Pancreas (tissue), 10 donors: ENCODE results near the gene SMCO4. TPM values are rescaled to one million over a fixed set of nuclear protein-coding genes. Genes with fewer than 3 reads are reported as not detected.

ENCODE experiments used
- ATAC-seq, 4 donors: fragments of 200-7000 bp; cut with Tn5 transposase; one replicate each; pipeline versions ENCODE4 v1.8.0 to v1.9.1; 2020; ENCODE audit warnings: mild to moderate bottlenecking in 4 of 4, moderate library complexity in 4 of 4
- DNase-seq, 6 donors: peaks; one replicate each; pipeline ENCODE4 v3.0.0-alpha.2; 2020
- FAIRE-seq: peaks from 2 replicates; lab custom pipeline; 2012; peaks lifted over from hg19 to GRCh38; lab: Jason Lieb, UNC
- H3K27ac ChIP-seq, 4 donors: fragments of 200-600 bp; sonication (generic); 1 replicate in 3 of 4; 2 replicates in 1 of 4; pipeline versions ENCODE4 v1.5.0 to v1.8.0; 2020
- H3K27me3 ChIP-seq, 4 donors: fragments of 200-600 bp; one replicate each; pipeline ENCODE4 v1.8.0; 2021
- H3K36me3 ChIP-seq, 3 donors: fragments of 200-600 bp; sonication (generic) in 1 of 3; one replicate each; pipeline versions ENCODE4 v1.5.0 to v1.8.0; 2020 to 2021
- H3K4me1 ChIP-seq, 3 donors: fragments of 200-600 bp; one replicate each; pipeline ENCODE4 v1.8.0; 2021
- H3K4me3 ChIP-seq, 4 donors: fragments of 200-600 bp; sonication (generic) in 2 of 4; one replicate each; pipeline versions ENCODE4 v1.5.0 to v1.8.0; 2020 to 2021
- H3K9me3 ChIP-seq, 4 donors: fragments of 200-600 bp; one replicate each; pipeline ENCODE4 v1.8.0; 2021
- CTCF ChIP-seq, 4 donors: fragments of 200-600 bp; sonication (generic) in 3 of 4; IDR thresholded peaks; one replicate each; pipeline versions ENCODE4 v1.5.0 to v1.8.0; 2021; ENCODE audit warnings: antibody characterized with exemption in 4 of 4
- WGBS, 2 donors: extraction: QIAGEN DNeasy Blood & Tissue Kit; methylation state at CpG; one replicate each; pipeline ENCODE4 v1.1.7; 2013; 5-methylcytosine and 5-hydroxymethylcytosine counted together
- intact Hi-C, 3 donors: fragments of 100-400 bp; cut with DNase I; formaldehyde crosslinking; loops; one replicate each; pipeline versions ENCODE4 v1.11.1 to v1.14.2; 2022
- polyA plus RNA-seq, 2 donors: library from polyadenylated mRNA; stranded (reverse); fragments of 200-250 nt; gene quantifications; one replicate each; pipeline ENCODE4 v1.2.3, GENCODE V29; 2013
- total RNA-seq, 6 donors: library from RNA; stranded (reverse); fragmentation: NEBNext Ultra II Directional in 4 of 6; extraction: Animal tissue kit (Norgen Biotek cat#: 25700) in 4 of 6; gene quantifications; one replicate each; pipeline versions ENCODE4 v1.2.1 to v1.2.4, GENCODE V29; 2021 to 2023
- donor health status: healthy with polysubstance abuse.
- donor health status: DM: no; HTN: no; CAD: no; lungs with moderate emphysema.
- donor health status: DM: no; HTN: no; CAD: no.
- donor health status: control.
- donor health status: control.
- donor health status: Bipolar disorder and iron deficiency.
- donor health status: DM: yes; HTN: yes; CAD: no.
- donor health status: DM: no; HTN: no; CAD: no.
- donor health status: DM: no; HTN: no; CAD: no.
- donor health status: DM: yes; HTN: yes; CAD: no.

SMCO4 gene
- total and polyA plus RNA-seq, 8 donors, result 15.6 to 41.8 (median 19.6) TPM

- intact Hi-C loops, result loop anchor here in 1 of 3 donors (10.0 kb wide), 1 partner anchor 57 kb away; no protein-coding TSS in a partner anchor
- Histone ChIP-seq H3K4me1 (peaks cover 3 to 14% (median 13%) of the 10 kb centered on the region in 3 donors), H3K27ac (no peak overlapping the region), H3K9me3 (no peaks in the 10 kb centered on the region), H3K36me3 (no peaks in the 10 kb centered on the region), H3K27me3 (no peaks in the 10 kb centered on the region), H3K4me3 (no peak overlapping the region)
- 89 to 90% methylated on average over 2 of the region's 2 CpGs for WGBS, 2 donors
- DNase-seq (no peak), ATAC-seq (no peak), FAIRE-seq (no peak)
- TF ChIP-seq CTCF (IDR thresholded peaks at IDR 0.05), result no peak
Measured at GRCh38 chr11:93497596-93497995, 45.6 kb downstream of the SMCO4 start.

GRCh38 chr11:93494357-93494756 is 48.8 kb downstream of the SMCO4 start:
- peaks cover 5 to 22% (median 21%) of the 10 kb centered on the region in 3 donors for H3K4me1 ChIP-seq
- ATAC-seq (no peak), DNase-seq (no peak), FAIRE-seq (no peak)
- intact Hi-C loops, result loop anchor here in 1 of 3 donors (10.0 kb wide), 1 partner anchor 60 kb away; no protein-coding TSS in a partner anchor
- H3K4me3 ChIP-seq, result no peak overlapping the region
- no peaks in the 10 kb centered on the region for H3K36me3 ChIP-seq
- H3K9me3 ChIP-seq, result no peaks in the 10 kb centered on the region
- no peak for TF ChIP-seq CTCF (IDR thresholded peaks at IDR 0.05)
- H3K27ac ChIP-seq, result no peak overlapping the region
- H3K27me3 ChIP-seq, result no peaks in the 10 kb centered on the region
- WGBS, 2 donors, result 76 to 87% methylated on average over 4 of the region's 4 CpGs

- Histone ChIP-seq H3K4me1 (peaks cover 5 to 22% (median 21%) of the 10 kb centered on the region in 3 donors), H3K36me3 (no peaks in the 10 kb centered on the region), H3K27me3 (no peaks in the 10 kb centered on the region), H3K9me3 (no peaks in the 10 kb centered on the region), H3K4me3 (no peak overlapping the region), H3K27ac (peak overlapping the region in 2 of 4 donors; percentile 27 to 28)
- FAIRE-seq (no peak), ATAC-seq (peak; percentile 76 to 96 (median 90)), DNase-seq (peak in 4 of 6 donors; percentile 30 to 59 (median 41))
- intact Hi-C loops, result loop anchor here in 1 of 3 donors (10.0 kb wide), 1 partner anchor 61 kb away; no protein-coding TSS in a partner anchor
- WGBS, 2 donors, result 27 to 36% methylated on average over 8 of the region's 8 CpGs
- TF ChIP-seq CTCF (IDR thresholded peaks at IDR 0.05), result no peak
Measured at GRCh38 chr11:93493252-93493897, 49.8 kb downstream of the SMCO4 start.

- H3K27ac ChIP-seq, result peak overlapping the region in 2 of 4 donors; percentile 27 to 28
- 50 to 51% methylated on average over 8 of the region's 8 CpGs for WGBS, 2 donors
Measured at GRCh38 chr11:93492464-93493251, 50.5 kb downstream of the SMCO4 start.

More at GRCh38 chr11:93492464-93493251, 50.5 kb downstream of the SMCO4 start:
- Histone ChIP-seq H3K4me3 (no peak overlapping the region), H3K4me1 (peaks cover 5 to 22% (median 21%) of the 10 kb centered on the region in 3 donors), H3K36me3 (no peaks in the 10 kb centered on the region), H3K27me3 (no peaks in the 10 kb centered on the region), H3K9me3 (no peaks in the 10 kb centered on the region)
- no peak for TF ChIP-seq CTCF (IDR thresholded peaks at IDR 0.05)
- ATAC-seq (peak; percentile 37 to 70 (median 58)), FAIRE-seq (no peak), DNase-seq (no peak)
- intact Hi-C loops, result loop anchor here in 1 of 3 donors (10.0 kb wide), 1 partner anchor 62 kb away; no protein-coding TSS in a partner anchor
